ENCODE results near the gene ZFP82.

- TF ChIP-seq ZNF571 (tag by site-specific recombination; IDR thresholded peaks at IDR 0.05) (no peak), CTCF (tag by site-specific recombination; IDR thresholded peaks at IDR 0.05) (no peak), ZBTB49 (tag by site-specific recombination; IDR thresholded peaks at IDR 0.05; ENCODE audit: low read depth) (no peak), HOXA7 (CRISPR knock-in tag; IDR thresholded peaks at IDR 0.05; ENCODE audit: borderline replicate concordance) (no peak), ZNF24 (tag by site-specific recombination; IDR thresholded peaks at IDR 0.05) (no peak), ZFP37 (tag by site-specific recombination; IDR thresholded peaks at IDR 0.05) (no peak), ZNF311 (tag by site-specific recombination; IDR thresholded peaks at IDR 0.05; ENCODE audit: borderline replicate concordance) (no peak), BCL11B (tag by site-specific recombination; IDR thresholded peaks at IDR 0.05; ENCODE audit: low read depth) (no peak), ZNF274 (IDR thresholded peaks at IDR 0.05; ENCODE audit: low read length) (no peak), ZNF274 (tag by site-specific recombination; IDR thresholded peaks at IDR 0.05; ENCODE audit: borderline replicate concordance) (no peak), ZNF211 (tag by site-specific recombination; IDR thresholded peaks at IDR 0.05; ENCODE audit: low read depth) (no peak)
Observed at GRCh38 chr19:36417752-36418286, 625 bp downstream of the ZFP82 start.

Data from HEK293 (cell line).